ENCODE data around the gene EPS8.

EPS8 gene

DNA sequence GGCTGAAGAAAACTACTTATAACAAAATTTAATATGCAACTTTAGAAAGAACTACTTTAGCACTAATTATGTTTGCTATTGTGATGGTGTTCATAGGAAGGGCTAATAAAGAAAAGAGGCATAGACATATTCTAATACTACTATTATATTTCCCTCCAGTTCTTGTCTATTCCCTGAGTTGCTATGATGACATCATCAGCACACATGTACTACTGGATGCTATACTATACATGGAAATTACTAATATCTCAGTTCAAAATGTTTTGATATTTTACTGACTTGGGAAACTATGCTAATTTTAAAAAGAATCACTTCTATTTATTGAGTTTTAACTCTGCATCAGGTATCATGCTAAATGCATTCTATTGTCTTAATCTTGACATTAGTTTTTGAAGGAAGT, 101.6 kb downstream of the EPS8 start:
- no peak for DNase-seq

DNA sequence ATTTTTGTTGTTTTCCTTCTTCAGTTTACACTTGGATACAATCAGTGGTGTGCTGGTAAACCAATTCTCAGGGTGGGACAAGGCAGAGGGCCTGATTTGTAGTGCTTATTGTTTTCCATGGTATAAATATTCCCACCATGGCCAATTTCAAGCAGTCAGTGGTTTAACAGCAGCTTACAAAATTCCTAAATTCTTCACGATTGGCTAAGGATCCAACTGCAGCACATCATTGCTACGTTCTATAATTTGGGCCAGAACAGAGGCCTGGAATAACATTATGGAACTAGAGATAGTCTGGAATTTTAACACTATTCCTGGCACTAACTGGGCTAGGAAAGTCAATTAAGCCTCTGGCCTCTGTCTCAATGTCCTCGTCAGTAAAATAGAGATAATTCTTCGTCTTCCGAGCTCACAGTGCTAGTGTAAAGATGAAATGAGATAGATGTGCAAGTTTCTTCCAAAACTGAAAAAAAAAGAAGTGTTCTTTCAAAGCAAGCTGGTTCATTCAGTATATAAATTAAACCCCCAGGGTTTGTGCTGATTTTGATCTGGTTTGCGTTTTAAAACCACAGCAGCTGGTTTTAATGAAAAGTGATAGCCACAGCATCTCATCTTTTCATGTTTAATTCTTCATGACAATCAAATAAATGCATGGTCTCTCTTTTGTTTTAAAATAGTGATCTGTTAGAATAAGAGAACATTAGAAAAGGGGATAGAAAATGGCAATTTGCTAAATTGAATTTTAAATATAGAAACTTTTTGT, 104.1 kb downstream of the EPS8 start:
- DNase-seq: no peak

DNA sequence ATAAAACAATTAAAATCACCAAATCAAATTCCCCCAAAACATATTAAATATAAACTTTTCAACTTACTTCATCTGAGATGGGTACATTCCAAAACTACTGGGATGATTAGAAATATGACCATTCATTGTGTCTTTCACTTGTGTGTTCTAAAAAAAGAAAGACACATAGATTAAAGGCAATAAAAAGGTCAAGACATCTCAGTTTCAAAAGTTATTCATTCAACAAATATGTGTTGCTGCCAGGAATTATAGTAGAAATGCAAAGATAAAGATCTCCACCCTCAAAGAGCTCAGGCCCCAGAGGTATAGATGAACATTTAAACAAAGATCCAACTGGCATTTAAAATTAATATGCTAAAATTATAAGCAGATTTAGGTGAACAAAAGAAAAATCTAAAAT, 106.4 kb downstream of the EPS8 start:
- DNase-seq: no peak

GRCh38 chr12:15679151-15679550, 110.0 kb downstream of the EPS8 start:
- DNase-seq: no peak

GRCh38 chr12:15677726-15678201, 111.4 kb downstream of the EPS8 start:
- DNase-seq: no peak

DNA sequence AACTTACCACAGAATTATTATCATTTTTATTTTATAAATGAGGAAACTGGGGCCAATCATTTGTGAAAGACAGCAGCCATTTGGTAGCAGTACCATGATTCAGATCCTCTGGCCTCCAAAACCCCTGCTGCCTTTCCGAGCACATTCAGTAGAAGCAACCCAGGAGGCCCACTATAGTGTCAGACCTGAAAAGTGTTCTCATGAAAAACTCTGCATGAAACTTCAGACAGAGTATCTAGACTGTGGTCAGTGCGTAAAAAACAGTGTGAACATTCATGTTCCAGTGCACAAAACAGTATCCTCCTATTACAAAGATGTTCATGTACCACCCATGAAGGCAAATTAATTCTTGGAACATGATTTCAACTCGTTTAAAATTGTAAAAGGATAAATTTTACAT, 112.0 kb downstream of the EPS8 start:
- no peak for DNase-seq

DNA sequence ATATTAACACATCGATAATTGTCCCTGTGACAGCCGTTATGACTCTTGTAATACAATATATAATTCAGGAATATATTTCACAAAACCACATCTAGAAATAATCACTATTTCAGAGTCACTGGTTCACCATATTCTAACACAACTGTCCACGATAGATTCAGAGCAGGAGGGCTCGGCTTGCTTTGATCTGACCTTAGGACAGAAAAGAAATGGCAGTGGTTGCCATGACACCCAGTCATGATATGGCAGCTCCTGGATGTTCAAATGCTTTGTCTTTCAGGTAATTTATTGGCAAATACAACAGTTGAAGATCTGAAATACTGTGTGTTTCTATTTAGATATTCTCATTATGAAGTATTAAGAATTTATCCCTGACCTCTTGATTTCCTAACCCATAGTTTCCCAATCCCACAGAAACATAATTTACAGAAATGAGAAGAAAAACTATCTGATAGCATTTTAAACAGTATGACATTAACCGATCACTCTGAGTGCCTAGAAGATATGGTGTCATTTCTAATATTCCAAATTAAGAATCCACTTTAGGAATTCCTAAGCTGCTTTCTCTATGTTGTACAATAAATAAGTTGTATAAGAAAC, 116.4 kb downstream of the EPS8 start:
- DNase-seq: no peak

GRCh38 chr12:15670756-15671155, 118.4 kb downstream of the EPS8 start:
- DNase-seq: no peak

DNA sequence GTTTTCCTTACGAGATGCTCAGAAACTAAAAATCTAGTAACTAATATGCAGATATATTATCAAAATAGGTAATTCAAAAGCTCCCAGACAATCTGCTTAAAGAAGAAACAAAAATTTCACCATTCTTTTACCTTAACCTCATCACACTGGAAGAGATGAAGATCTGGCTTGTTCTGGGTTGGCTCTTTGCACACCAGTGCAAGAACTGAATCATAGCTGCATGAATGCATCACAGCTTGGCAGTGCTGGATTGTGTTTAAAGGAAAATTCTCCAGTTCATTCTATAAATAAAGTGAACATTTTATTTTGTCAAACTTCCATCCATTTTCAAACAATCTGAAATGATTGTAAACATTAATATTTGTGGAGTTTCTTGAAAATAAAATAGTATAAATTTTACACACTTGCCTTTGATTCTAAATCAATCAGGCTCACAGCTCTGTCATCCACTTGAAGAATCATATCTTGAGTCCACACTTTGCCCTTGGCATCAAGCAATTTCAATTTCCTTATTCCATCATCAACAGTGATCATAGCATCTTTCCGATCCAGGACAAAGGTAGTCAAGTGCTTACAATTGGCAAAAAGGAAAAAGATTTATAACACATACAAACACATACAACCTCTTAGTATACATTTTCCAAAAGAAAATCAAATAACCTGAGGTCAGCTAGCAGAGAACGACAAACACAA, 119.8 kb downstream of the EPS8 start:
- DNase-seq: no peak

DNA sequence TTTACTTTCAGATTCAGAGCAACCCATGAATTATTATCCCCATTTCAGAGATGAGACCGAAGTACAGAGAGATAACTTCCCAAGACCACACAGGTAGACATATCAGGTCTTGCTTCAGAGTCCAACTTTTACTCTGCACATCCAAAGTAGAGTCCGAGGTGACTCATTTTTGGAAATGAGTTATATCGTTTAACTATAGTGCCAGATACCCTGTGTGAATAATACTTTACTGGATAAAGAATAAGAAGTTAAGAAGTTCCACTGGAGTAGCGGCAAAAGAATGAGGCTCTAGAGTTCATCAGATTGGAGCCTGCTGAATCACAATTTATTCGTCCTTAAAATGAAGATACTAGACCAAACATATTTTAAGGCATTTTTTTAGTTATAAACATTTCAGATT, 124.7 kb downstream of the EPS8 start:
- no peak for DNase-seq

GRCh38 chr12:15662983-15663659, 126.1 kb downstream of the EPS8 start:
- DNase-seq: no peak

DNA sequence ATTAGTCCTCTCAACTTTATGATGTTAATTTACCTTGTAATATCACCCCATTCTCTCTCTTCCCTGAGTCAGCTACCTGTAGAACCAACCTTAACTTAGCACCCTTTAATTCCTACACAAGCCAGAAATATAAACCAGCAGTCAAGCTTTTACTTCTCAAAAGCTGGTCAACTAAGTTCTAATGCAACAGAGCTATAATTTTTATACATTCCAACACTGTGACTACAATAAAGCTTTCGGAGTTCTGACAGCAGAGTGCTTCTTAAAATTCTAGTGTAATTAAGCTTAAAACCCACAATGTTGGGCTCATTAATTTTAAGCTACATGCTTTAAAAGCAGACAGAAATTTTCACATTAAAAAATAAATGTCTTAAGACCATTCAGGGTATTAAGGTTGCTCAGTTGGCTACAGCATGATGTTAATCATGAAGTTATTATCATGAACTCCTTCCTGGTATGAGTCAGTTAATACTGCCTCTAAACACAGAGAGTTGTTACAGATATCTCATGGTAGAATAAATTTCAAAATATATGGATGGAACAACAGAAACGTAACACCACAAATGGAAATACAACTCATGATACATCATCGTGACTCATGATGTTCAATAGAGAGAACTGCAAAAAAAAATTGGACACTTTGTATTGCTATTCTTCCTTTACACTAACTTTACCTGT, 126.7 kb downstream of the EPS8 start:
- DNase-seq: no peak

GRCh38 chr12:15651371-15651770, 137.8 kb downstream of the EPS8 start:
- no peak for DNase-seq

GRCh38 chr12:15650399-15651128, 138.6 kb downstream of the EPS8 start:
- DNase-seq: no peak

GRCh38 chr12:15649347-15649746, 139.8 kb downstream of the EPS8 start:
- DNase-seq: no peak

DNA sequence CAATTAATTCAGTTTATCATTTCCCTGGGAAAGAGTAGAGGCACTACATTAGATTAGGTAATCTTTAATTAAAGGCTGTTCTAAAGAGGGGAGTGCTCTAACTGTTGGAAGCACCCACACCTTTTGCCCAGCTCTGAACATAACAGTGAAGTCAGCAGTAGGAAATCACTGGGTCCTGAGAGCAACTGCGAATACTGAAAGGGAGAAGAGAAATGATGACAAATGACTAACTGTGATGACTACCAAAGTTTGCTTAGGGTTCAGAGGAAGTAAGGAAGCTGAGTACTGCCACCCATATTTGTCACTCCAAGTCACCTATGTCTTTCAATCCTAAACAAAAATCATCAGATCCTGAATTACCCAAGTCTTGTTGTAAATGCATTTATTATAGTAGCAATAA, 140.6 kb downstream of the EPS8 start:
- DNase-seq: no peak

GRCh38 chr12:15646581-15646980, 142.6 kb downstream of the EPS8 start:
- no peak for DNase-seq

- DNase-seq: no peak
Observed at GRCh38 chr12:15644700-15645099, 144.5 kb downstream of the EPS8 start.

DNA sequence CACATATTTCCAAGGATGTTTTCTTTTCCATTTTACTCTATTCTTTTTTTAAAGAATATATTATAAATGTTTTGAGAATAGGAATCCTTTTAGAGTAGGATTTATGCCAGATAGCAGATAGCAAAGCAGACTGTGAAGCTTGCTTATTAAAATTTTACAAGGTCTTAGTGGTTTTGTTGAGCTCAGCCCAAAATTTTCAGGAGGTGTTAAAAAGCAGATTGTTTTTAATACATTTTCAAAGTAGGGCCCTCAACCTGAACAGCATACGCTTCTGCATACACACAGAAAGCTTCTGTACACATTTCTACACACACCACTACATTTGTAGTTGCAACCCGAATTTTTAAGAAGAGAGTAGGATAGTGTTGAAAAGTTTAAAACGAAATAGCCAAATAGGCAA, 151.0 kb downstream of the EPS8 start:
- DNase-seq: no peak

- DNase-seq: no peak
Observed at GRCh38 chr12:15636060-15636890, 152.9 kb downstream of the EPS8 start.

- no peak for DNase-seq
Observed at GRCh38 chr12:15634010-15634683, 155.0 kb downstream of the EPS8 start.
